Brain microvascular endothelial cell (primary cell): Measurements from ENCODE around the gene B4GALT5.

ENCODE experiments used
- DNase-seq: peaks from one replicate; pipeline ENCODE4 v3.0.0-alpha.2; 2020
- H3K27ac ChIP-seq: fragments of 250-450 bp; sonication (Bioruptor Pico); 2 replicates; pipeline ENCODE4 v1.5.1; 2020; ENCODE audit warnings: mild to moderate bottlenecking, moderate library complexity
- H3K27me3 ChIP-seq: fragments of 250-450 bp; sonication (Bioruptor Pico); replicated peaks from 2 replicates; pipeline ENCODE4 v1.5.1; 2020; ENCODE audit warnings: mild to moderate bottlenecking
- H3K36me3 ChIP-seq: fragments of 250-450 bp; sonication (Bioruptor Pico); replicated peaks from 2 replicates; pipeline ENCODE4 v1.5.1; 2020; ENCODE audit warnings: mild to moderate bottlenecking
- H3K4me3 ChIP-seq: 2 replicates; pipeline ENCODE4 v1.5.1; 2011; ENCODE audit warnings: low read depth, mild to moderate bottlenecking, control low read depth, low read length, moderate library complexity
- CTCF ChIP-seq: IDR thresholded peaks from 2 replicates; pipeline ENCODE4 v1.5.1; 2011; ENCODE audit warnings: low read depth, mild to moderate bottlenecking, moderate library complexity, low read length, control low read depth, inconsistent platforms; ENCODE audit errors: missing control alignments
- in situ Hi-C: cut with HindIII; loops from 2 replicates; pipeline ENCODE4 v1.10.0; 2017; ENCODE audit warnings: low sequenced_read_pairs, low pct_ligation_motif_present

B4GALT5 gene

DNA sequence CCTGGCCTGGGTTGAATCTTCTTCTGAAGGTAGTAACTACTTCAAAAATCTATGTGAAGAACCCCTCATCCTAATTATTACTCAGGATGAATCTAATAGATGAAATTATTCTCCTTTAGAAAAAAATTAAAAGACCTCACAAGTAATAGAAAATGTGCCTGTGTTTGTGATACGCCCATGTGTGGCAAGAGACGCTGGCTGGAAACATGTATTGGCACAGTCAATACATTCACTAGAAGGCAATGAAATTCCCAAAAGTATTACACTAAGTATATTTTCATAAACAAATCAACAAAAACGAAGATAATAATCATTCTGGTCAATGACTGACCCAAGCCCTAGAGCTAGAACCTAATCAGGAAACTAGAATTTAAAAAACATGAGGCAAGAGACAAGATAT, 64.0 kb downstream of the B4GALT5 start:
- Histone ChIP-seq H3K4me3 (no peak overlapping the region), H3K36me3 (peaks cover 35% of the 10 kb centered on the region), H3K27ac (no peak overlapping the region), H3K27me3 (no peaks in the 10 kb centered on the region)
- no peak for TF ChIP-seq CTCF
- DNase-seq = no peak
- in situ Hi-C loops = no loop called here

GRCh38 chr20:49647550-49647949, 66.1 kb downstream of the B4GALT5 start:
- DNase-seq = no peak

DNA sequence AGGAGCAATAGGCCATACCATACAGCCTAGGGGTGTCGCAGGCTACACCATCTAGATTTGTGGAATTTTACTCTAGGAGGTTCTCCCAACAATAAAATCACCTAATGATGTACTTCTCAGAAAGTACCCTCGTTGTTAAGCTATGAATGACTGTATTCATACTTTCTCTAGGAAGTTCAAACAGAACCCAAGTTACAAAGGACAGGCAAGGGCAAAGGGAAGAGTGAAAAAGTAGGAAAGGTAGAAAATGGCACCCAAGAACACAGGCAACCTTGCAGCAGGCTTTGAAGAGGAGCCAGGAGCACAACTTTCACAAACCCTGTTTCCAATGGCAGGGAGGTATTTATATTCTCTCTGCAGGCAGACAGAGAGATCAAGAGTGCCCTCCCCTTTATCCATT, 67.2 kb downstream of the B4GALT5 start:
- TF ChIP-seq CTCF = no peak
- H3K27ac ChIP-seq = no peak overlapping the region
- no peak overlapping the region for H3K4me3 ChIP-seq
- no peaks in the 10 kb centered on the region for H3K27me3 ChIP-seq
- DNase-seq = no peak
- in situ Hi-C loops = no loop called here
- peaks cover 37% of the 10 kb centered on the region for H3K36me3 ChIP-seq

More at GRCh38 chr20:49647550-49647949, 66.1 kb downstream of the B4GALT5 start:
- in situ Hi-C loops = no loop called here
- Histone ChIP-seq H3K4me3 (no peak overlapping the region), H3K27me3 (no peaks in the 10 kb centered on the region), H3K27ac (no peak overlapping the region), H3K36me3 (peaks cover 30% of the 10 kb centered on the region)
- TF ChIP-seq CTCF = no peak

DNA sequence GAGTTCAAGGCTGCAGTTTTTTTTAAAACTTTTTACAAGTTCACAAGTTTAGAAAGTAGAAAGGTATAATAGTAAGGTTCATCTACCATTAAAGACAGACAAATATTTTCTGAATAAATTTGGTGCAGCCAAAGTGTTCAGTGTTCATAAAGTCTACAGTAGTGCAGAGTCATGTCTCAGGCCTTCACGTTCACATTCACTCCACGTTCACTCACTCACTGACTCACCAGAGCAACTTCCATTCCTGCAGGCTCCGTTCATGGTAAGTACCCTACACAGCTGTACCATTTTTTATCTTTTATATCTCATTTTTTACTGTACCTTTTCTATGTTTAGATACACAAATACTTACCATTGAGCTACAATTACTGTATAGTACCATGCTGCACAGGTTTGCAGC, 67.6 kb downstream of the B4GALT5 start:
- H3K4me3 ChIP-seq = no peak overlapping the region
- peak; percentile 77 for DNase-seq
- peaks cover 41% of the 10 kb centered on the region for H3K36me3 ChIP-seq
- in situ Hi-C loops = no loop called here
- no peak for TF ChIP-seq CTCF
- no peaks in the 10 kb centered on the region for H3K27me3 ChIP-seq
- peak overlapping the region; percentile 37 for H3K27ac ChIP-seq

DNA sequence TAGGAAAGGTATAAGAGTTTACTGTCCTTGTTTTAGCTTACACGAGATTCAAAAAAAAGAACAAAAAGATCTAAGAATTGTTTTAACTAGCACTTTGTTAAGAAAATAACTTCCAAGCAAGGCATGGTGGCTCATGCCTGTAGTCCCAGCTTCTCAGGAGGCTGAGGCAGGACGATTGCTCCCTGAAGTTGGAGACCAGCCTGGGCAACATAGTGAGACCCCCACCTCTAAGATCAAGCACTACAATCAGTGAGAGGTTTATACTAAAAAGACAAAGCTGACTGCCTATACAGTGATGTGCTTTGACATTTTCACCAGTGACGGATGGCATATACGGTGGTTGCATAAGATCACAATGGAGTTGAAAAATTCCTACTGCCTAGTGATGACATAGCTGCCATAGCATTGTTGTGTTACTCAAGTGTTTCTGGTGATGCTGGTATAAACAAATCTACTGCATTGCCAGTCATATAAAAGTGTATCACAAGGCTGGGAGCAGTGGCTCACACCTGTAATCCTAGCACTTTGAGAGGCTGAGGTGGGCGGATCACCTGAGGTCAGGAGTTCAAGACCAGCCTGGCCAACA, 68.6 kb downstream of the B4GALT5 start:
- Histone ChIP-seq H3K27ac (no peak overlapping the region), H3K36me3 (peaks cover 48% of the 10 kb centered on the region), H3K27me3 (no peaks in the 10 kb centered on the region), H3K4me3 (no peak overlapping the region)
- no peak for DNase-seq
- in situ Hi-C loops = no loop called here
- TF ChIP-seq CTCF = no peak

- Histone ChIP-seq H3K4me3 (no peak overlapping the region), H3K27me3 (no peaks in the 10 kb centered on the region), H3K27ac (no peak overlapping the region), H3K36me3 (peaks cover 53% of the 10 kb centered on the region)
- no peak for TF ChIP-seq CTCF
- in situ Hi-C loops = no loop called here
- DNase-seq = no peak
Observed at GRCh38 chr20:49642816-49643215, 70.9 kb downstream of the B4GALT5 start.
